ENCODE measurements around the gene MYOD1. TPM values are rescaled to one million over a fixed set of nuclear protein-coding genes. Genes with fewer than 3 reads are reported as not detected.

Gene MYOD1
- total RNA-seq, 2 experiments from 2014 or later = not detected

DNA sequence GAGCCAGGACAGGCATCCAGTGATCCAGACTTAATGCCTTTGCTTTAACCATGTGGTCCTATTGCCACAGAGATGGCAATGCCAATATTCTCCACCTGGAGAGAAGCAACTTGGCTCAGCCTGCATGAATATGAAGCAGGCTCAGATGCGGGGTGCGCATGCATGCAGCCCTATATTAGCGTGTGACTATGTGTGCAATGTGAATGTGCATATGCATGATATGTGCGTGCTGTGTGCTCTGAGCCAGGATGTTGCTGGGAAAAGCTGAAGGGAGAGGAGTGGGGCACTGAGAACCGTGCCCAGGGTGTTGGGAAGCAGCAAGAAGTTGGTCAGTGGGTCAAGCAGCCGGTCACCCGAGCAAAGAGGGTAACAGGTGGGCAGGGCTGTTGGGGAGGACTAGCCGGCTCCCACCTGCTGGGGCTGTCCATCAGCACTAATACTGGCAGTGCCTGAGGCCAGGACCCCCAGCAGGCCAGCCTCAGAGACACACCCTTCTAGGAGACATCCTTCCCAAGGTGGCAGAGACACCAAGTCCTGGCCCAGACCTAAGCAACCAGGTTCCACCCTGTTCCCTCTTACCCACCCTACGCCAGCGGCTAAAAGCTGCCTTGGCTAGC is 24.8 kb upstream of the MYOD1 start:
- no peak overlapping the region for H3K4me3 Mint-ChIP-seq
- ChIA-PET POLR2A (no interaction called here), CTCF (no interaction called here)
- H3K27ac Mint-ChIP-seq = no peak overlapping the region
- no peaks in the 10 kb centered on the region for H3K36me3 Mint-ChIP-seq (ENCODE audit: low read depth)
- H3K4me1 Mint-ChIP-seq = no peaks in the 10 kb centered on the region
- no peak for DNase-seq
- no peaks in the 10 kb centered on the region for H3K9me3 Mint-ChIP-seq
- peaks cover 43% of the 10 kb centered on the region for H3K27me3 Mint-ChIP-seq

DNA sequence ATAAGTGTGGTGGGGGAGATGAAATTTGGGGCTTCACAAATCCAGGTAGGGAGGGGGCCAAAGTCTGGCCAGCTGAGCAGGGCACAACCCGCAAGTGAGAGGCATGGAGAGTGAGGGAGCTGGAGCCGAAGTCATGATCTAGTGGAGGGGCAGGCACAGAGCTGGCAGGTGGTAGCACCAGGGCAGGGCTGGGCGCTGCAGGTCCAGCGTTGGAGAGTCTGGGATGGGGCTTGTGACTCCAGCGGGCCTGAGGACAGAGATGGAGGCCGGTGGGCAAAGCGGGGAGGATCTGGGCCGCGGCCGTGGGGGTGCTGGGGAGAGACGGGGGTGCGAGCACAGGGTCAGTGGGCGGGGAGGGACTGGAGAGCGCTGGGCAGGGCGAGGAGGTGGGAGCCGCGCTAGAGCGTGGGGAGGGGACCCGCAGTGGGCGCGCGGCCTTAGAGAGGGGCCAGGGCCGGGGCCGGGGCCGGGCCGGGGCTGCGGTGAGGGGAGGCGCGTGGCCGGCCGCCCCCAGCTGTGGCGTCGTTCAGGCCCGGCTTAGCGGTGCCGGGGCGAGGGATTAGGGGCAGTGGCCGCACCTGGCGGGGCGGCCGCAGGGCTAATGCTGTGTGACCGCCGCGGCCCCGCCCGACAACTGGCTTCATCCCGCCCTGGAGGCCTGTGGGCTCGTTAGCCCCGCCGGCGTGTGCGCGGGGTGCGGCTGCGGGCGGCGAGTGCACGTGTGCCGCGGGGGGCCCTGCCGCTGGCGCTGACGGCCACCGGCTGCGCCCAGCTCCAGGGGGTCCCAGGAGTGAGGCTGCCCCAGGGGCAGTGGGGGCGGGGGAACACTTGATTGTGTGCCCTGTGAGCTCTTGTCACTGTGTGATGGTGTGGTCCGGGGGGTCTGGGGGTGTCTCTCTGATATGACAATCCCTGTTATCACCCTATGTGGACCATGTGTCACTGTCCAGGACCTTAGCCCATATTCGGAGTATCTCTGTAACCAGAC is 23.6 kb upstream of the MYOD1 start:
- Mint-ChIP-seq H3K27me3 (peaks cover 43% of the 10 kb centered on the region), H3K4me1 (no peaks in the 10 kb centered on the region), H3K36me3 (ENCODE audit: low read depth) (no peaks in the 10 kb centered on the region), H3K9me3 (no peaks in the 10 kb centered on the region), H3K4me3 (no peak overlapping the region), H3K27ac (no peak overlapping the region)
- CTCF ChIA-PET = no interaction called here
- no peak for DNase-seq
- POLR2A ChIA-PET = no interaction called here

DNA sequence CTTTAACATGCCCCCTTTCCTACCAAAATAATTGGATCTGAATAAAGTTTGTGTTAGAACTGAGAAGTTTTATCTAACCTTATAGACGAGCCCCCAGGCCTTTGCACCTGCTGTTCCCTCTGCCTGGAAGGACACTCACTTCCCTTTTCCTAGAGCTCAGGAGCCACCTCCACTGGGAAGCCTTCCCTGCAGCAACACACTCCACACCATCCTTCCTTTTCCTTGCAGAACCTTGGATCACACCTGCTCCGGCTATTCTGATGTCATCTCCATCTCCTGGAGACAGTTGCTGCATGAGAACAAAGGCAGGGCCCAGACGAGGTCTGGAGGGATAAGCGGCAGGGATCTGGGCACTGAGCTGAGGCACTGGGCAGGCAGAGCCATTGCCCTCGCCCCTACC is 22.6 kb upstream of the MYOD1 start:
- DNase-seq = no peak
- H3K27me3 Mint-ChIP-seq = peaks cover 41% of the 10 kb centered on the region
- no peak overlapping the region for H3K27ac Mint-ChIP-seq
- no peaks in the 10 kb centered on the region for H3K4me1 Mint-ChIP-seq
- H3K9me3 Mint-ChIP-seq = no peaks in the 10 kb centered on the region
- ChIA-PET CTCF (no interaction called here), POLR2A (no interaction called here)
- no peaks in the 10 kb centered on the region for H3K36me3 Mint-ChIP-seq (ENCODE audit: low read depth)
- no peak overlapping the region for H3K4me3 Mint-ChIP-seq

DNA sequence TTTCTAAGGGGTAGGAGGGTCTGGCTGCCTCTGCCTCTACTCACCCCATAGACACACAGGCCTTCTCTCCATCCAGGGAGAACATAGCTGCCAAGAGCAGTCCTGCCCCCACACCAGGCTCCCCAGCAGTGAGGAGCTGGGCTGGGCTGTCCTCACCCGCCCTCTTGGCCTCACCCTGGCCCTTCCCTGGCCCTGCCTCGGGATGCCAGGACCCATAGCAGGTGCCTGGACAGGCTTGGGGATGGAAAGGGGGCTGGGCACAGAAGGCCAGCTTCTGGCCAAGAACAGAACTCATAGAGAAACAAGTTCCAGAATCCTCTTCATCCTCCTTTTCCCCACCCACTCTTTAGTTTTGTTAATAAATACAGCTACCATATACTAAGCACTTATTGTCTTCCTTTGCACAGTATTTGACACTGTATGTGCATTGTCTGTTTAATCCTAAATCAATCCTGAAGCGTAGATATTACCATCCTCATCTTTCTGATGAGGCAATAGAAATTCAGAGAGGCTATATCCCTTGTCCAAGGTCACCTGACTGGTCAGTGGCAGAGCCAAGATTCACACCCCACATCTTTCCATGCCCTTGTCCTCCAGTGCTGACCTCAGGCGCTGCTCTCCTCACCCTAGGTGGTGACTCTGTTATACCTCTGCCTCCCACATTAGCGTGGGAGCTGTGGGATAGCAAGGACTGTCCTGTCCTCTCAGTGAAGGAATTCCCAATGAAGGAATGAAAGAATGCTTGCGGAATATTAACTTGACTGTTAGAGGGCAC is 22.0 kb upstream of the MYOD1 start:
- POLR2A ChIA-PET = no interaction called here
- no peak for DNase-seq
- CTCF ChIA-PET = no interaction called here
- no peak overlapping the region for H3K27ac Mint-ChIP-seq
- no peaks in the 10 kb centered on the region for H3K36me3 Mint-ChIP-seq (ENCODE audit: low read depth)
- H3K4me3 Mint-ChIP-seq = no peak overlapping the region
- H3K9me3 Mint-ChIP-seq = no peaks in the 10 kb centered on the region
- H3K27me3 Mint-ChIP-seq = peaks cover 41% of the 10 kb centered on the region
- no peaks in the 10 kb centered on the region for H3K4me1 Mint-ChIP-seq

DNA sequence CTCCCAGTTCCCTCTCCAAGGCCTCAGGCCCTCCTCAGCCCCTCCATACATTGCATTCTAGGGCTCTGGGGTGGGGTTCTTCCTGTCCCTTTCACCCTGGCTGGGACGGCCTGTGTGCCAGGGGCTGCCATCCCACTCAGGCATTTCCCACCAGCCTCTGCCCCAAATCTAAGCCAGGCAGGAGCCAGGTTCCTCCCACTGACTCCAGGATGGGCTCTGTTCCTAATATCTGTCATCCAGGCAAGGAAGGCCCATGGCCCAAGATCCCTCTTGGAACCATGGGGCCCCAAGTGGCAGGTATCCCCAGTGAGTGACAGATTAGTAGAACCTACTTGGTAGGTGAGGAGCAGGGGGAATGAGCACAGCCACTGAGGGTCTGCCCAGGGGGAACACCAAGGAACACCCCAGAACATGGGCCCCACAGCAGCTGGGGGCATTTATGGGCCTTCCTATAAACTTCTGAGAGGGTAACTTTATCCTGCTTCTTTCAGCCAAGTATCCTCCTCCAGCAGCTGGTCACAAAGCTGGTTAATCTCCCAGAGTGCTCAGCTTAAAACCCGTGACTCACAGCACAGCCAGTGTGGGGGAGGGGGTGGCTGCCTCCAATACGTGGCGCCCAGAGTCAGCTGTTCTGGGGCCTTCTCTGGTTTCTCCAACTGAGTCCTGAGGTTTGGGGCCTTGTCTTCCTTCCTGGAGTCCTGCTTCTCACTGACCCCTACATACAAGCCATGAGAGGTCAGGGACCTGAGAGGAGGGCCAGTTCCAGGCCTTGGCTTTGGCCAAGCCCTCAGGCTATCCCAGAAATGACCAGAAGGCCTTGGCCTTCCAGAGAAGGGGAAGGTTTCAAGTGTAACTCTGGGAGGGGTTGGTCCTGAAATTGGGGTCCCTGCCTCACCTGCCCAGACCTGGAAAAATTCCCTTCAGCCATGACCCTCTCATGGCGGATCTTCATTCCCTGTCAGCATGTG is 19.9 kb upstream of the MYOD1 start:
- H3K9me3 Mint-ChIP-seq = no peaks in the 10 kb centered on the region
- CTCF ChIA-PET = interaction anchor here (0.5 to 0.6 kb wide), 2 partner anchors 142 to 807 kb away, joined by 4 to 5 read pairs; no protein-coding TSS in a partner anchor
- H3K4me1 Mint-ChIP-seq = no peaks in the 10 kb centered on the region
- H3K36me3 Mint-ChIP-seq (ENCODE audit: low read depth) = no peaks in the 10 kb centered on the region
- POLR2A ChIA-PET = no interaction called here
- H3K4me3 Mint-ChIP-seq = no peak overlapping the region
- no peak for DNase-seq
- H3K27me3 Mint-ChIP-seq = peaks cover 27% of the 10 kb centered on the region
- H3K27ac Mint-ChIP-seq = no peak overlapping the region

DNA sequence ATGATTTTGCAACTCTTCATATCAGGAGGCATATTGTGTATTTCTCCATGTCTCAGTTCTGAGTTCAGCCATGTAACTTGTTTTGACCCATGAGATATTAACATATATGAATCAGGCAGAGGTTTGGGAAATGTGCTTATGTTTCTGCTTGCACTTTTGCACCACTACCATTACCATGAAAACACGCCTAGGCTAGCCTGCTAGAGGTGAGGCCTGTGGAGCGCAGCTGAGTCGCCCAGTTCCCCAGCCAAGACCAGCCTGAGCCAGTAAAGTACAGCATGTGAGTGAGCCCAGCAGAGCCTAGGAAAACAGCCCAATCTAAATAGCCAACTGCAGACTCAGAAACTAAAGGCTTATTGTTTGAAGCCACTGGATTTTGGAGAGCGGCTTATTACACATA is 18.4 kb upstream of the MYOD1 start:
- no peaks in the 10 kb centered on the region for H3K36me3 Mint-ChIP-seq (ENCODE audit: low read depth)
- no peaks in the 10 kb centered on the region for H3K9me3 Mint-ChIP-seq
- POLR2A ChIA-PET = no interaction called here
- H3K27ac Mint-ChIP-seq = no peak overlapping the region
- no peak overlapping the region for H3K4me3 Mint-ChIP-seq
- CTCF ChIA-PET = no interaction called here
- DNase-seq = no peak
- H3K27me3 Mint-ChIP-seq = peaks cover 28% of the 10 kb centered on the region
- no peaks in the 10 kb centered on the region for H3K4me1 Mint-ChIP-seq

DNA sequence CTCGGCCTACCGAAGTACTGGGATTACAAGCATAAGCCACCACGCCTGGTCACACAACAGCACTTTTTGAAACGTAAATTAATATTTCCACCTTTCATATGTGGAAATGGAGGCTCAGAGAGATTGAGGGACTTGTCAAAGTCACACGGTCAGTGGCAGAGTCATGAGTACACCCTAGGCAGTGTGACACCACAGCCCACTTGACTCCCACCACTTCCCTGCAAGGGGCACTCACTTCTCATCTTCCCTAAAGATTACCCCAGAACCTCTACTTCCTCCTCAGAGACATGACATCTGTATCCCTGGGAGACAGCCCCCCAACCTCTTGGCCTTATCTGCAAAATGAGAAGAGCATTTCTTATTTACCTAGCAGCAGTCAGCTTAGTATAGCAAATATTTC is 16.5 kb upstream of the MYOD1 start:
- Mint-ChIP-seq H3K27ac (no peak overlapping the region), H3K4me3 (no peak overlapping the region), H3K4me1 (no peaks in the 10 kb centered on the region), H3K27me3 (peaks cover 13% of the 10 kb centered on the region), H3K9me3 (no peaks in the 10 kb centered on the region), H3K36me3 (ENCODE audit: low read depth) (no peaks in the 10 kb centered on the region)
- DNase-seq = no peak
- CTCF ChIA-PET = no interaction called here
- POLR2A ChIA-PET = no interaction called here

DNA sequence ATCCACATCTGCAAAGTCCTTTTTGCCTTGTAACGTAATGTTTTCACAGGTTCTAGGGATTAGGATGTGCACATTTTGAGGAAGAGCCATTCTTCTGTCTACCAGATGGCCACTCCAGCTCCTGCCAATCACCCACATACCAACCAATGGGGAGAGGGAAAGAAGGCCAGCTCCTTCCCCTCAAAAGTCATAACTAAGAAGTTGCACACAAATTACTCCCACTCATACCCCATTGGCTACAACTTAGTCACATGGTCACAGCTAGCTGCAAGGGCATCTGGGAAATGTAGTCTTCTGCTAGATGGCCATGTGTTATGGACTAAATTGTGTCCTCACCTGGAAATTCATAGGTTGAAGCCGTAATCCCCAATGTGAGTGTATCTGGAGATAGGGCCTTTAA is 15.4 kb upstream of the MYOD1 start:
- H3K4me3 Mint-ChIP-seq = no peak overlapping the region
- H3K27me3 Mint-ChIP-seq = peaks cover 10% of the 10 kb centered on the region
- no peaks in the 10 kb centered on the region for H3K36me3 Mint-ChIP-seq (ENCODE audit: low read depth)
- ChIA-PET POLR2A (no interaction called here), CTCF (interaction anchor here (0.9 kb wide), 1 partner anchor 9 kb away, joined by 3 read pairs; no protein-coding TSS in a partner anchor)
- DNase-seq = no peak
- H3K27ac Mint-ChIP-seq = no peak overlapping the region
- H3K4me1 Mint-ChIP-seq = no peaks in the 10 kb centered on the region
- no peaks in the 10 kb centered on the region for H3K9me3 Mint-ChIP-seq

DNA sequence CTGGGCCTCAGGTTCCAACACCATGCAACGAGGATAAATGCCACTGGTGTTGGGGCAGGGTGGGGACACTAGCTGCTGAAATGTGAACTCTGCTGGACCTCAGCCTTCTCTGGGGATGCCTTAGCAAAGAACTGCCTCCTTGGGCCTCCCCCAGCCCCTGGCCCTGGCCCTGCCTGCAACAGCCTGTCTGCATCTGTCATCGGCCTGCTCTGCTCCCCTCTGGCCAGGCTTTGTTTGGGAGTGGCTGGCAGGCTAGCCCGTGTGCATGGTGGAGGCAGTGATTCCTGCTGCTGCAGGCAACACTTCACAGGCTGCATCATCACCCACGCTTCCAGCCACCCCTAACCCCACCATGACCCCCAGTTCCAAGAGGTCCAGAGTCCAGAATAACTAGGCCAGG is 11.5 kb upstream of the MYOD1 start:
- Mint-ChIP-seq H3K4me3 (no peak overlapping the region), H3K27me3 (peaks cover 14% of the 10 kb centered on the region), H3K27ac (no peak overlapping the region), H3K9me3 (no peaks in the 10 kb centered on the region), H3K36me3 (ENCODE audit: low read depth) (no peaks in the 10 kb centered on the region), H3K4me1 (no peaks in the 10 kb centered on the region)
- ChIA-PET POLR2A (no interaction called here), CTCF (no interaction called here)
- no peak for DNase-seq

DNA sequence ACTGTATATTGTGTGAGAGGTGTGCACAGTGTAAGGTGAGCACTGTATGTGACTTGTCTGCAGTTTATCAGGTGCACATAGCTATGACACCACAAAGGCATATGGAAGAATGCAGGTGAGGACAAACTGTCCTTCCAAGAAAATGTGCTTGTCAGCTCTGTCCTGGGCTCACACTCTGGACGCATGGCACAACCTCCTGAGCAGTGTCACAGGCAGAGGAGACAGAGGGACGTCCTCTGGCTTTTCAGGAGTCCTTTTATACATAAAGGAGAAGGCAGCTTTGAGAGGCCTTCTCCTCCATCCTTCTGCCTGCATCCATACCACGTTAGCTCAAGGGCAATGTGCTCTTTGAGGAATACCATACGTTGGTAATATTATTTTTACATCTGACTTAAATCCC is 7.5 kb upstream of the MYOD1 start:
- ChIA-PET CTCF (interaction anchor here (1.0 to 1.4 kb wide), 3 partner anchors 8 to 19 kb away, joined by 3 to 4 read pairs (median 4); no protein-coding TSS in a partner anchor), POLR2A (no interaction called here)
- no peak for DNase-seq
- H3K4me3 Mint-ChIP-seq = no peak overlapping the region
- H3K36me3 Mint-ChIP-seq (ENCODE audit: low read depth) = no peaks in the 10 kb centered on the region
- H3K27ac Mint-ChIP-seq = no peak overlapping the region
- H3K9me3 Mint-ChIP-seq = no peaks in the 10 kb centered on the region
- H3K27me3 Mint-ChIP-seq = peaks cover 6% of the 10 kb centered on the region
- no peaks in the 10 kb centered on the region for H3K4me1 Mint-ChIP-seq

DNA sequence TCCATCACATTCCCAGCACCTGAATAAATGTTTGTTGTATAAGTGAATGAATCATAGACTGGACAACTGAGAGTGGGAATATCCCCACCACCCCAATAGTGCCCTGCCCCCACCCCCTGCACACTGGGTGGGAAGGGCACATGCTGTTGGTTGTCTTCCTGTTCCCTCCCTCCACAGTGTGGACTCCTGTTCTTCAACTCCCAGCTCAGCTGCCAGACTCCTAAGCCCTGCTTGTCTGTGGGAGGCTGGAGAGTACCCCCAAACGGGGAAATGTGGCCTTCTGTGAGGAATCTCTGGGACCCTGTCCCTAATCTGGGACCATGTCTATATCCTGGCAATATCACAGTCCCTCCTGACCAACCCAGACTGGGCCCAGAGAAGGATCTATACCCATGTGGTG is 5.5 kb upstream of the MYOD1 start:
- Mint-ChIP-seq H3K27me3 (peaks cover 14% of the 10 kb centered on the region), H3K4me3 (no peak overlapping the region), H3K9me3 (no peaks in the 10 kb centered on the region), H3K27ac (no peak overlapping the region), H3K36me3 (ENCODE audit: low read depth) (no peaks in the 10 kb centered on the region), H3K4me1 (no peaks in the 10 kb centered on the region)
- ChIA-PET CTCF (no interaction called here), POLR2A (no interaction called here)
- no peak for DNase-seq

DNA sequence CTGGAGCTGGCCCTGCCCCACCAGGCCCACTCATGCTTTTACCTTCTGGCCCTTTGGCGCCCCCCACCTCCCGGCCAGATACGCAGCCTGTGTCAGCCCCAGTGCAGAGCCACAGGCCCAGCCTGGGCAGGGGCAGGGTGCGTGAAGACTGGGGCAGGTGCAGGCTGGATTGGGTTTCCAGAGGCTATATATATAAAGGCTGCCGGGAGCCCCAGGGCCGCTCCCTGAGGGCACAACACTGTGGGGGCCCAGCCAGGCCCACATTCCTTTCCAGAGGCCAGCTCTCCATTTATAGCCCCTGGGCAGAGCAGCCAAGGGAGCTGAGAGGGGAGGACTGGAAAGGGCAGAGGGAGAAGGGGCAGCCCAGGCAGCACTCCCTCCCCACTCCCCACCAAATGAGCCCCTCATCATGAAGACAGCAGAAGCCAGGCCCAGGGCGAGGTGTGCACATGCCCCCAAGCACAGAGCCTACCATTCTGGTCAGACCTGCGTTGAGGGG is 5.0 kb upstream of the MYOD1 start:
- CTCF ChIA-PET = no interaction called here
- H3K4me3 Mint-ChIP-seq = no peak overlapping the region

More for the DNA sequence above, 5.0 kb upstream of the MYOD1 start:
- no peaks in the 10 kb centered on the region for H3K36me3 Mint-ChIP-seq (ENCODE audit: low read depth)
- H3K4me1 Mint-ChIP-seq = no peaks in the 10 kb centered on the region
- H3K9me3 Mint-ChIP-seq = no peaks in the 10 kb centered on the region
- no peak overlapping the region for H3K27ac Mint-ChIP-seq
- peaks cover 16% of the 10 kb centered on the region for H3K27me3 Mint-ChIP-seq
- DNase-seq = no peak
- POLR2A ChIA-PET = no interaction called here

Measured in activated CD4-positive, alpha-beta T cell treated with anti-CD3 and anti-CD28 coated beads, Interleukin-2, amount 10 ng/mL, durations not matched to agents 7 days and 5 days (primary cell).